H54 (cell line): Measurements from ENCODE around the gene DRAP1.
"Not testable (repeated sequence)": the region's sequence is repeated elsewhere in the genome, so short reads cannot be mapped to it uniquely, and the experiment has no call there.

Experiments
- DNase-seq: peaks from one replicate; pipeline ENCODE4 v3.0.0; 2011; ENCODE audit warnings: low spot score, mixed read lengths; ENCODE audit not compliant: insufficient read length
- FAIRE-seq: peaks from 3 replicates; lab custom pipeline; 2011; peaks lifted over from hg19 to GRCh38; lab: Jason Lieb, UNC
- POLR2A ChIP-seq: IDR thresholded peaks from 2 replicates; pipeline ENCODE4 v1.6.1; 2011; ENCODE audit warnings: low read depth, mild to moderate bottlenecking, low read length

The DRAP1 gene

GRCh38 chr11:65946655-65947054 is 27.4 kb downstream of the DRAP1 start:
- no peak for DNase-seq
- FAIRE-seq, result no peak
- TF ChIP-seq POLR2A, result no peak

GRCh38 chr11:65947133-65947532 is 27.9 kb downstream of the DRAP1 start:
- TF ChIP-seq POLR2A, result no peak
- FAIRE-seq, result no peak
- no peak for DNase-seq

- no peak for TF ChIP-seq POLR2A
- DNase-seq, result no peak
- no peak for FAIRE-seq
Measured at GRCh38 chr11:65947603-65948125, 28.4 kb downstream of the DRAP1 start.

- not testable (repeated sequence) for FAIRE-seq, DNase-seq
Measured at GRCh38 chr11:65950711-65951110, 31.5 kb downstream of the DRAP1 start.

- FAIRE-seq, DNase-seq: not testable (repeated sequence)
Measured at GRCh38 chr11:65951641-65952040, 32.4 kb downstream of the DRAP1 start.

GRCh38 chr11:65952052-65952521 is 32.9 kb downstream of the DRAP1 start:
- no peak for DNase-seq
- FAIRE-seq, result no peak
- TF ChIP-seq POLR2A, result no peak

- no peak for TF ChIP-seq POLR2A
- FAIRE-seq (no peak), DNase-seq (no peak)
Measured at GRCh38 chr11:65953471-65953870, 34.2 kb downstream of the DRAP1 start.

GRCh38 chr11:65954771-65955170 is 35.5 kb downstream of the DRAP1 start:
- FAIRE-seq, result no peak
- TF ChIP-seq POLR2A, result no peak

GRCh38 chr11:65958291-65958690 is 39.1 kb downstream of the DRAP1 start:
- DNase-seq, result no peak
- no peak for TF ChIP-seq POLR2A
- FAIRE-seq, result no peak

More at GRCh38 chr11:65954771-65955170, 35.5 kb downstream of the DRAP1 start:
- DNase-seq, result no peak

GRCh38 chr11:65958774-65959420 is 39.7 kb downstream of the DRAP1 start:
- no peak for TF ChIP-seq POLR2A
- DNase-seq (no peak), FAIRE-seq (no peak)

GRCh38 chr11:65960824-65961266 is 41.6 kb downstream of the DRAP1 start:
- TF ChIP-seq POLR2A, result no peak
- no peak for FAIRE-seq
- DNase-seq, result no peak

GRCh38 chr11:65961267-65962140 is 42.3 kb downstream of the DRAP1 start, which contains the start of gene SART1:
TSS of gene SART1 (plus strand) at chr11:65961734. CDS start at chr11:65961781, 47 bp downstream.
- DNase-seq (peak; percentile 99), FAIRE-seq (no peak)

GRCh38 chr11:65962141-65962564 is 42.9 kb downstream of the DRAP1 start:
- DNase-seq, result no peak
- no peak for TF ChIP-seq POLR2A
- FAIRE-seq, result no peak

More at GRCh38 chr11:65961267-65962140, 42.3 kb downstream of the DRAP1 start, which contains the start of gene SART1:
- TF ChIP-seq POLR2A, result no peak; the same call in none of the 2 replicates

GRCh38 chr11:65964906-65965305 is 45.7 kb downstream of the DRAP1 start:
- no peak for FAIRE-seq
- TF ChIP-seq POLR2A, result no peak
- DNase-seq, result no peak
